GM21390 (cell line): ENCODE measurements around the gene GCNT3.

ENCODE experiments used
- ATAC-seq: cut with Tn5 transposase; IDR thresholded peaks from one replicate; pipeline ENCODE4 v1.9.1; 2021; ENCODE audit not compliant: unreplicated experiment

Gene GCNT3, protein sequence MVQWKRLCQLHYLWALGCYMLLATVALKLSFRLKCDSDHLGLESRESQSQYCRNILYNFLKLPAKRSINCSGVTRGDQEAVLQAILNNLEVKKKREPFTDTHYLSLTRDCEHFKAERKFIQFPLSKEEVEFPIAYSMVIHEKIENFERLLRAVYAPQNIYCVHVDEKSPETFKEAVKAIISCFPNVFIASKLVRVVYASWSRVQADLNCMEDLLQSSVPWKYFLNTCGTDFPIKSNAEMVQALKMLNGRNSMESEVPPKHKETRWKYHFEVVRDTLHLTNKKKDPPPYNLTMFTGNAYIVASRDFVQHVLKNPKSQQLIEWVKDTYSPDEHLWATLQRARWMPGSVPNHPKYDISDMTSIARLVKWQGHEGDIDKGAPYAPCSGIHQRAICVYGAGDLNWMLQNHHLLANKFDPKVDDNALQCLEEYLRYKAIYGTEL

DNA sequence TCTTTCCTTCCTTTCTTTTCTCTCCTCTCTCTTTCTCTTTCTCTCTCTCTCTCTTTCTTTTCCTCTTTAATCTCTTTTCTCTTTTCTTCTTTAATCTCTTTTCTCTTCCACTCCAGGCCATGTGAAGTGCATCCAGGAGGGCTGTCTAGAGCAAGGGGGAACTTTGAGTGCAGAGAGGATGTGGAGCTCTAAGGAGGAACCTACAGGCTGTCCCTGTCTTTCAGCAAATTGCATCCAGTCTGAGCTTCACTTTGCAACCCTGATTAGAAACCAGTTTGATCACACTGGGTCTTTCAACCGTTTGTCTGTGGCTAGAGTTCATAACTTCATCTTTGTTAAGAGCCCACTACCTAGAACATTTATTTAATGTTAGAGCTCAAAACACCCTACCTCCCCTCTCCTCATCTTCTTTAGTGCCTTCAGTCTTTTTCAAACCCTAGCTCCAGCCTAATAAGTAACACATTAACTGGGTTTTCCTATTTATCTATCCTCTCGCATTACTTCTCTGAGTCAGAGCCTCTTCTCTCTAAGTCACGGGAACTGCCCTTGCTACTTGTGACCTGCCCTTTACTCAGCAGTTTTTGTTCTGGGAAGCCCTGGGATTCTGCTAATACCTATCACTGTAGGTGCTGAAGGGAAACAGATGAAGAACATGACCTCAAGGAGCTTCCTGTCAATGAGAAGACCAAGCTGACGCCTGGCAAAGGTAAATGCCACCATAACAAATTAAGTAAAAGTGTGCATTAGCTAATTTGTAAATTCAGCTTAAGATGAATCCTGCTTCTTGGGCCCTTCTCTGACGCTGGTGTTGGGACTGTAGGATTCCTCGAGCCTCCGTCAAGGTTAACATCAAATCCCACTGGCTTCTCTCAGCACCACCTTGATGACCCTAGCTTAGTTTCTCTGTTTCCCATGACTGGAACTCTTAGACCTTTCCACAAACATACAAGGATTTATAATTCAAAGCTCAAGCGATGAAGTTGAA lies at the start of gene GCNT3:
GCNT3 (plus strand) TSS at position 508 of the 985 bp plus-strand sequence. CDS start 6,456 bp downstream, outside the sequence.
- no peak for ATAC-seq

GRCh38 chr15:59562448-59563186 lies 49.0 kb upstream of the GCNT3 start:
- ATAC-seq, result no peak

GRCh38 chr15:59565299-59565698 lies 46.3 kb upstream of the GCNT3 start:
- ATAC-seq, result no peak

GRCh38 chr15:59567324-59567723 lies 44.3 kb upstream of the GCNT3 start:
- no peak for ATAC-seq

- no peak for ATAC-seq
Measured at GRCh38 chr15:59569477-59569876, 42.1 kb upstream of the GCNT3 start.

GRCh38 chr15:59570315-59570714 lies 41.3 kb upstream of the GCNT3 start:
- ATAC-seq, result no peak

DNA sequence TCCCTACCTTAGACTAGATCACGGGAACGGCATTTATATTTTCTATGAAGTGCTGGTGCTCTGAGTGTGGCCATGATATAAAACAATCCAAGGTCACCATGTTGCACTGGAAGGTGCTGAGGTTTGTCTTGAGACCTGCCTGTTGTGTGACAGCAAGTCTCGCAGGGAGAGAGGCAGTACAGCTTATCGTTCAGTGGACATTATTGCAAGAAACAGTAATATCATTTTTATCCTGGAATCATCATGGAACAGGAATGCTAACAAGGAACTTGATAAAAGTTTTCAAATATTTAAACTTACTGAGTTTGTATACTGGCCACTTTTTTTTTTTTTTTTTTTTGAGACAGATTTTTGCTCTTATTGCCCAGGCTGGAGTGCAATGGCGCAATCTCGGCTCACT lies 40.0 kb upstream of the GCNT3 start:
- no peak for ATAC-seq

DNA sequence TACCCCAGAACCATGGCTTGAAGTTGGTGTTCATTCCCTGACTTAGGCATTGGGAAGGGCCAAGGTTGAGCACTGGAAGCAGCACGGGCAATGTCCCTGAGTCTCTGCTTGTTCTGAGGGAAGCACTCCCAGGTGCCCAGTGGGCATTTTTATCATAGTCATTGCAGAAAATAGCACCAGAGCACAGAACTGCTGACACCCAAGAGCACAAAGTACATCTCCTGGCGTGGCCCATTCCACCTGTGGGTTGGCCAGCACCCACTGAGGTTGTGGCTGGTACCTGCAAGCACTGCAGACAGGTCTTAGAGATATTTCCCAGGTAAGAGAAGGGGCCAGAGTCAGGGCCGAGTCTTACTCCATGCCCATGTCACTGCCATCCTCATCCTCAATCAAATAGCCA lies 28.5 kb upstream of the GCNT3 start:
- ATAC-seq, result no peak

DNA sequence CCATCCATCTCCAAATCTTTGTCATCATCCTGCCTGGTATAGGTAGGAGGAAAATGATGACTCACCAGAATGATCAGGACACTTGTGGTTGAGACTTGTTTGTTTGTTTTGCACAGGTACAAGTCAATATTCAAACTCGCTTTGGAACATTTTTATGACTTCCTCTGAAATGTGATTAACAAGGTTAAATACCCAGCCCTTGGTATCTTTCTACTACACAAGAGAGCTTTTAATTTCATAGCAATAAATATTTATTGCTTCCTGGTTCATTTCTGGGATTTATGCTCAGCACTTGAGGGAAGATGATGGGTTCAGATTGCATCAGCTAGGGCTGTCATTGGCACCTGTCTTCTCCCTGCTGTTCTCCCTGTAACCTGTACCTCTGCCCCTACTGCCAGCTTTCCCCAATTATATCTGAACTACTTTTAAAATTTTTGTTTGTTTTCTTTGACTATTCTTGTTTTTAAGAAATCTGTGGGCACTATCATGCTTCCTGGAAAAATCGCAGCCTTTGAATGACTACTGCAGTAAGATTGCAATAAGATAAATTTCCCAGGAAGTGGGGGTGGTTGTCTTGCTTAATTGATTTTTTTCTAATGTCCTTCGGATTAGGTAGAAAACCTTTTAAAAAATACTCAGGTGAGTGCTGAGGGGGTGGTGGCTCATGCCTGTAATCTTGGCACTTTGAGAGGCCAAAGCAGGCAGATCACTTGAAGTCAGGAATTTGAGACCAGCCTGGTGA lies 24.3 kb upstream of the GCNT3 start:
- ATAC-seq, result no peak

- ATAC-seq, result peak; percentile 70
Measured at GRCh38 chr15:59590027-59590426, 21.6 kb upstream of the GCNT3 start.

DNA sequence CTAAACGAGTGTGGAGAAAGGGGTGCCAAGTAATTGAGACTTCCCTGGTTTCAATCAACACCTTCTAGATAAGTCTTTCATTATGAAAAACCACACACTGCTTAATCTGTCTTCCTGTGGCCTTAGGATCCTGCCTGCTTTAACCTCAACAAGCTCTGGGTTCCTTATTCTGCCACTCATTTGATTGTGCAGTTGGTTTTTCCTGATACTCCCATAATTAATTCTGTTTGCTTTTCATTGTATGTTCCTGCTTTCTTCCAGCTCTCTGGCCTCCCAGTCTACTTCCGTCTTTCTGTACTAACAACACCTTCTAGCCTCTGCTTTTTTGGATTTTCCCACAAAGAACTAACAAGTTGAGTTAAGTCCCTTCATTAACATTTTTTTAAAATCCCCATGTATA lies 20.2 kb upstream of the GCNT3 start:
- no peak for ATAC-seq

DNA sequence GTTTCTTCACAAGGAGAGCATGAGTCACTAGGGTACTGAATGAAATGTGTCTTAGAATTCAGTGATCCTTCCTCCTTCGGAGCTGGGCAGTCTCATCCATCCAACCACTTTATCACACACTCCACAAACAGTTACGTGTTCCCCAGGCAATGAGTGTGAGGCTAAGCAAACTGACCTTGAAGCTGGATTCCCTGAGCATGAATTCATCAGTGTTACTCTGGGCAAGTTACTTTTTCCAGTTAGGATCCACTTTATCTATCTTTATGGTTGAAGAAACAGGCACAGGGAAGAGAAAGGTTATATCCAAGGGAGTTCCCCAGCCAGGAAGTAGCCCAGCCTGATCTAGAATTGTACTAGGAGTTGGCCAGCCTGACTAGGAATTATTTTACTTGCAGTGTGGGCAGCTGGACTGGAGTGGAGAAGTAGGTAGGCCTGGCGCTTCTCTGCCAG lies 17.1 kb upstream of the GCNT3 start:
- ATAC-seq, result no peak

DNA sequence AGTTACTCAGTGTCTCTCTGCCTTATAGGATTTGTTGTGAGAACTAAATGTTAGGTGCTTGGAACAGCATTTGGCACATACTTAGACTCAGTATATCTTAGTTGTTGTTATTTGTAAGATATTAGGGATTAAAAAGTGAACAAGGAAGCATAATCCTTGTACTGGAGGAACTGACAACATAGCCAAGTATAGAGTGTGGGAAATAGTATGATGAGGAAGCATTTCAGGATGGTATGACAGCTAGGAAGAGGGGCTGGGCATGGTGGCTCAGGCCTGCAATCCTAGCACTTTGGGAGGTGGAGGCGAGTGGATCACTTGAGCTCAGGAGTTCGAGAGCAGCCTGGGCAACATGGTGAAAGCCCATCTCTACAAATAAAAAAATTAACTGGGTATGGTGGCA lies 16.6 kb upstream of the GCNT3 start:
- ATAC-seq, result no peak

DNA sequence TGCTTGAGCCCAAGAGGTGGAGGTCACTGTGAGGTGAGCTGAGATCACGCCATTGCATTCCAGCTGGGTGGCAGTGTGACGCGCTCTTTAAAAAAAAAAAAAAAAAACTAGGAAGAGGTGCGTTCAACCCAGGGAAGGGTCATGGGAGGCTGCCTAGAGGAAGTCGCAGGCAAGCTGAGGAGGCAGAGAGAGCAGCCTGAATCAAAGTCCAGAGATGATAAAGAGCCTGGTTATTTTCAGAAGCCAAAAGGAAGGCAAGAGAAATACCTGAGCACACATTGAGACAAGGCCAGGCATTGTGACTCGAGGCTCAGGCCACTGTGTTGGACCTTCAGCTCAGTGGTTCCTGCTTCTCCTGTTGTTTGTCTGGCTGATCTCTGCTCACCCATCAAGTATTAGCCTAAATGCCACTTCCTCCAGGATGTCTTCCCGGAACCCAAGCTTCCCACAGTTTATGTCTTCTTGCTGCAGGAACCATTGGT lies 16.1 kb upstream of the GCNT3 start:
- no peak for ATAC-seq

- ATAC-seq, result no peak
Measured at GRCh38 chr15:59596640-59597039, 14.9 kb upstream of the GCNT3 start.

GRCh38 chr15:59598461-59598860 lies 13.1 kb upstream of the GCNT3 start:
- ATAC-seq, result no peak

GRCh38 chr15:59605994-59606393 lies 5.6 kb upstream of the GCNT3 start:
- ATAC-seq, result no peak

DNA sequence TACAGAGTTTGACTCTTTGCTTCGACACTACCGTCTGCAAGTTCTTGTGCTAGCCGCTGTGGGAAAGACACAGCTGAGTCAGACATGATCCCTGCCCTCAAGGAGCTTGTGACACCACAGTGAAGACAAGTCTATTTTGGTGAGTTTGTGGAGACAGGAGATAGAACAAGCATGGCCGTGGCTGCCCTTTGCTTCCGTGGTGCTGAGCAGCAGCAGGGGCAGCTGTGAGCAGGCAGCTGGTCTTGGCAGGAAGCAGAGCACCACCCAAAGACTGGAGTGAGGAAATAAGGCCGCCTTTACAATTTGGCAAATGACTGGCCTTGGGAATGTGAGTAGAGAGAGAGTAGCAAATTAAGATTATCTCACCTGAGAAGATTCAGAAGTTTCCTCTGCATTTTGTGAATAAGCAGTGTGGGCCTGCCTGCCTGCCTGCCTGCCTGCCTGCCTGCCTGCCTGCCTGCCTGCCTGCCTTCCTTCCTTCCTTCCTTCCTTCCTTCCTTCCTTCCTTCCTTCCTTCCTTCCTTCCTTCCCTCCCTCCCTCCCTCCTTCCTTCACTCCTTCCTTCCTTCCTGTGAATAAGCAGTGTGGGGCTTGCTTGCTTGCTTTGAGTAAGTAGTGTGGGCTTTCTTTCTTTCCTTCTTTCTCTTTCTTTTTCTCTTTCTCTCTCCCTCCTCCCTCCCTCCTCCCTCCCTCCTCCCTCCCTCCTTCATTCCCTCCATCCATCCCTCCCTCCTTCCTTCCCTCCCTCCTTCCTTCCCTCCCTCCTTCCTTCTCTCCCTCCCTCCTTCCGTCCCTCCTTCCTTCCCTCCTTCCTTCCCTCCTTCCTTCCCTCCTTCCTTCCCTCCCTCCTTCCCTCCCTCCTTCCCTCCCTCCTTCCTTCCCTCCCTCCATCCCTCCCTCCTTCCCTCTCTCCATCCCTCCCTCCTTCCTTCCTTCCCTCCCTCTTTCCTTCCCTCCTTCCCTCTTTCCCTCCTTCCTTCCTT lies 1.6 kb upstream of the GCNT3 start:
- ATAC-seq, result no peak

DNA sequence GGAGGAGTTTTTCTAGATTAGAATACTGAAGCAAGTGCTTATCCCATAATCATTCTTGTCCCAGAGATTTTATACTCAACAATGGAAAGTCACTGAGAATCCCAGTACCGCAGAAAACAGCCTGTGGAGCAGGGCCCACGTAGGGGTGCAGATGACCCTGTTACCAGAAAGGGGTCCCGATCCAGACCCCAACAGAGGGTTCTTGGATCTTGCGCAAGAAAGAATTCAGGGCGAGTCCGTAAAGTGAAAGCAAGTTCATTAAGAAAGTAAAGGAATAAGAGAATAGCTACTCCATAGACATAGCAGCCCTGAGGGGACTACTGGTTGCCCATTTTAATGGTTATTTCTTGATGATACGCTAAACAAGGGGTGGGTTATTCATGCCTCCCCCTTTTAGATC lies 2.6 kb downstream of the GCNT3 start:
- ATAC-seq, result no peak
